Neuronal stem cell (in vitro differentiated cells): ENCODE results near the gene ANKRD13B.

ENCODE experiments used
- DNase-seq: peaks from one replicate; pipeline ENCODE4 v3.0.0-alpha.2; 2013; ENCODE audit warnings: low spot score
- H2AFZ ChIP-seq: one replicate; pipeline ENCODE4 v1.6.1; 2013; ENCODE audit warnings: mild to moderate bottlenecking, low read length, inconsistent platforms
- H2AK5ac ChIP-seq: 2 replicates; pipeline ENCODE4 v1.6.1; 2013; ENCODE audit warnings: low read depth, mild to moderate bottlenecking, inconsistent platforms, low read length, moderate library complexity, mixed read lengths
- H2BK120ac ChIP-seq: 2 replicates; pipeline ENCODE4 v1.6.1; 2013; ENCODE audit warnings: low read depth, mild to moderate bottlenecking, inconsistent platforms, low read length, moderate library complexity, mixed read lengths
- H2BK12ac ChIP-seq: one replicate; pipeline ENCODE4 v1.6.1; 2013; ENCODE audit warnings: low read length, inconsistent platforms
- H2BK15ac ChIP-seq: 2 replicates; pipeline ENCODE4 v1.6.1; 2013; ENCODE audit warnings: mild to moderate bottlenecking, low read length, inconsistent platforms, mixed read lengths
- H2BK5ac ChIP-seq: one replicate; pipeline ENCODE4 v1.6.1; 2013; ENCODE audit warnings: inconsistent platforms, mild to moderate bottlenecking, low read length, moderate library complexity
- H3K14ac ChIP-seq: one replicate; pipeline ENCODE4 v1.6.1; 2013; ENCODE audit warnings: low read length, inconsistent platforms
- H3K18ac ChIP-seq: 2 replicates; pipeline ENCODE4 v1.6.1; 2013; ENCODE audit warnings: low read length, inconsistent platforms
- H3K23ac ChIP-seq: 2 replicates; pipeline ENCODE4 v1.6.1; 2013; ENCODE audit warnings: low read depth, mild to moderate bottlenecking, mixed read lengths, low read length, inconsistent platforms; ENCODE audit not compliant: poor library complexity
- H3K27ac ChIP-seq: replicated peaks from 3 replicates; pipeline ENCODE4 v1.5.1; 2013; ENCODE audit warnings: low read length, inconsistent platforms
- H3K27me3 ChIP-seq, 3 experiments: 2 replicates each; pipeline ENCODE4 v1.6.1; 2013; ENCODE audit warnings: low read length in 3 of 3, mild to moderate bottlenecking in 2 of 3, inconsistent platforms in 1 of 3, low read depth in 1 of 3, mixed read lengths in 1 of 3, moderate library complexity in 1 of 3; ENCODE audit not compliant: control insufficient read depth in 3 of 3, insufficient read depth in 3 of 3
- H3K36me3 ChIP-seq, 2 donors: replicated peaks in 1 of 2; 2 replicates each; pipeline ENCODE4 v1.6.1; 2013; ENCODE audit warnings: low read length in 2 of 2; ENCODE audit not compliant: control insufficient read depth in 2 of 2, insufficient read depth in 2 of 2
- H3K4ac ChIP-seq: 2 replicates; pipeline ENCODE4 v1.6.1; 2013; ENCODE audit warnings: inconsistent platforms, mild to moderate bottlenecking, low read length, moderate library complexity
- H3K4me1 ChIP-seq, 2 donors: 1 replicate in 1 of 2; 2 replicates in 1 of 2; pipeline ENCODE4 v1.6.1; 2013; ENCODE audit warnings: low read length in 2 of 2, low read depth in 1 of 2; ENCODE audit not compliant: control insufficient read depth in 2 of 2, insufficient read depth in 1 of 2
- H3K4me2 ChIP-seq: one replicate; pipeline ENCODE4 v1.6.1; 2013; ENCODE audit warnings: mild to moderate bottlenecking, low read length, inconsistent platforms; ENCODE audit not compliant: insufficient read depth, poor library complexity, severe bottlenecking
- H3K4me3 ChIP-seq, 2 donors: 2 replicates each; pipeline ENCODE4 v1.5.1; 2013; ENCODE audit warnings: low read length in 2 of 2, mild to moderate bottlenecking in 2 of 2, inconsistent platforms in 1 of 2, moderate library complexity in 1 of 2
- H3K79me1 ChIP-seq: one replicate; pipeline ENCODE4 v1.6.1; 2013; ENCODE audit warnings: low read depth, mild to moderate bottlenecking, inconsistent platforms, low read length, moderate library complexity
- H3K9ac ChIP-seq: one replicate; pipeline ENCODE4 v1.6.1; 2013; ENCODE audit warnings: mild to moderate bottlenecking, low read depth, low read length, inconsistent platforms; ENCODE audit not compliant: poor library complexity
- H3K9me3 ChIP-seq, 2 donors: replicated peaks in 1 of 2; 2 replicates each; pipeline versions ENCODE3 to v1.6.1; 2013; ENCODE audit warnings: low read length in 2 of 2, mild to moderate bottlenecking in 2 of 2, inconsistent platforms in 1 of 2, low read depth in 1 of 2, mixed read lengths in 1 of 2, moderate library complexity in 1 of 2; ENCODE audit not compliant: control insufficient read depth in 2 of 2, insufficient read depth in 1 of 2
- H4K8ac ChIP-seq: one replicate; pipeline ENCODE4 v1.6.1; 2013; ENCODE audit warnings: low read depth, mild to moderate bottlenecking, inconsistent platforms, low read length, moderate library complexity
- H4K91ac ChIP-seq: one replicate; pipeline ENCODE4 v1.6.1; 2013; ENCODE audit warnings: low read length, low read depth, mild to moderate bottlenecking, inconsistent platforms; ENCODE audit not compliant: poor library complexity
- WGBS, 2 donors: extraction: QIAGEN DNeasy Blood & Tissue Kit; methylation state at CpG; one replicate each; pipeline ENCODE4 v1.1.7; 2013; ENCODE audit warnings: missing lambda C conversion rate in 2 of 2, mixed read lengths in 1 of 2; ENCODE audit not compliant: insufficient read length in 2 of 2, insufficient replicate concordance in 1 of 2; ENCODE audit errors: extremely low coverage in 2 of 2; 5-methylcytosine and 5-hydroxymethylcytosine counted together

Gene ANKRD13B

DNA sequence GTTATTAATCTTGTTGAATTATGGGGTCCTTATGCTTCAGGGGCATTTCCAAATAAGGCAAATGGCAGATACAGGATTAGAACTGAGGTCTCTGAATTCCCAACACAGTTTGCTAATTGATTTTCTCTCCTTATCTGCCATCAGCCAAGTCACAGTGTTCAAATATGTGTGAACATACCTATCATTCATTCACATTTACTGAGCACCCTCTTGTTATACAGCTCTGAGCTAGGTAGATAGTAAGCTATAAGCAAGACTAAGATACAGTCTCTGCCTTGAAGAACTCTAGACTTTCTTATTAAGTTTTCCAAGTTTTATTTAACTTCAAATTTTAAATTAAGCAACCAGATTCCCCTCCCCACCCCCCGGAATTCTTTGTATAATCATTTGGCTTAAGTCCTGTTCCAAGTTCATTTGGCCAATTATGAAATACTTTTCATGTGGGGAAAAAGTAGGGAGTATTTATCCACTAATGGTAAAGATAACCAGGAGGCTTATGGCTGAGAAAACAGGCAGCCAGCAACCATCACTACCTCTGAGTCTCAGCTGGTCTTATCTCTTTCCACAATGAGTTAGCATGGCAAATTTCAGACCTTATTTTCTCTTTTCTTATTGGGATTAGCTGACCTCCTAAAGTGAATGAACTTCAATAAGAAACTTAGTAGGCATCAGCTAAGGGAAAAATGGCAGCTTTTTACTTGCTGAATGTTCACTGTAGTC, 61.2 kb downstream of the ANKRD13B start:
- H3K27me3 ChIP-seq, result no peaks in the 10 kb centered on the region
- DNase-seq, result no peak
- no CpG with 5 or more reads among the region's 1 CpG for WGBS, 2 donors

GRCh38 chr17:29655323-29655722, 62.4 kb downstream of the ANKRD13B start:
- no peak overlapping the region for H4K91ac ChIP-seq
- H2BK5ac ChIP-seq, result no peak overlapping the region
- no peak overlapping the region for H3K23ac ChIP-seq
- no peak for DNase-seq
- H3K79me1 ChIP-seq, result no peaks in the 10 kb centered on the region
- H4K8ac ChIP-seq, result no peak overlapping the region
- H3K4me3 ChIP-seq, result no peak overlapping the region
- no peaks in the 10 kb centered on the region for H3K4me1 ChIP-seq
- H3K4ac ChIP-seq, result no peak overlapping the region
- no peak overlapping the region for H2BK15ac ChIP-seq
- no peaks in the 10 kb centered on the region for H3K36me3 ChIP-seq
- H3K9me3 ChIP-seq, result no peaks in the 10 kb centered on the region
- H3K4me2 ChIP-seq, result no peak overlapping the region
- no peak overlapping the region for H3K18ac ChIP-seq
- no CpG with 5 or more reads among the region's 6 CpGs for WGBS, 2 donors
- H3K27me3 ChIP-seq, result no peaks in the 10 kb centered on the region
- H3K27ac ChIP-seq, result no peak overlapping the region
- no peak overlapping the region for H2BK120ac ChIP-seq
- H2AFZ ChIP-seq, result no peak overlapping the region
- no peak overlapping the region for H2BK12ac ChIP-seq
- H2AK5ac ChIP-seq, result no peak overlapping the region
- H3K9ac ChIP-seq, result no peak overlapping the region
- no peak overlapping the region for H3K14ac ChIP-seq

More for the DNA sequence above, 61.2 kb downstream of the ANKRD13B start:
- H2BK15ac ChIP-seq, result no peak overlapping the region
- no peak overlapping the region for H3K4ac ChIP-seq
- no peak overlapping the region for H2BK5ac ChIP-seq
- no peak overlapping the region for H2BK12ac ChIP-seq
- no peak overlapping the region for H3K18ac ChIP-seq
- H3K14ac ChIP-seq, result no peak overlapping the region
- H2BK120ac ChIP-seq, result no peak overlapping the region
- H3K4me3 ChIP-seq, result no peak overlapping the region
- no peak overlapping the region for H2AK5ac ChIP-seq
- H3K9me3 ChIP-seq, result no peaks in the 10 kb centered on the region
- H3K23ac ChIP-seq, result no peak overlapping the region
- no peaks in the 10 kb centered on the region for H3K79me1 ChIP-seq
- no peaks in the 10 kb centered on the region for H3K36me3 ChIP-seq
- H3K4me1 ChIP-seq, result no peaks in the 10 kb centered on the region
- no peak overlapping the region for H3K4me2 ChIP-seq
- no peak overlapping the region for H2AFZ ChIP-seq
- no peak overlapping the region for H4K8ac ChIP-seq
- H3K9ac ChIP-seq, result no peak overlapping the region
- no peak overlapping the region for H3K27ac ChIP-seq
- H4K91ac ChIP-seq, result no peak overlapping the region

GRCh38 chr17:29659155-29659554, 66.2 kb downstream of the ANKRD13B start:
- H3K4ac ChIP-seq, result no peak overlapping the region
- no peak overlapping the region for H4K91ac ChIP-seq
- no peak overlapping the region for H4K8ac ChIP-seq
- H2BK5ac ChIP-seq, result no peak overlapping the region
- H3K79me1 ChIP-seq, result no peaks in the 10 kb centered on the region
- no peak overlapping the region for H2AFZ ChIP-seq
- no peak overlapping the region for H3K14ac ChIP-seq
- no peak overlapping the region for H2AK5ac ChIP-seq
- H3K27ac ChIP-seq, result no peak overlapping the region
- H3K27me3 ChIP-seq, result no peaks in the 10 kb centered on the region
- H3K18ac ChIP-seq, result no peak overlapping the region
- no CpG with 5 or more reads among the region's 2 CpGs for WGBS, 2 donors
- H3K9ac ChIP-seq, result no peak overlapping the region
- H2BK12ac ChIP-seq, result no peak overlapping the region
- H3K9me3 ChIP-seq, result no peaks in the 10 kb centered on the region
- H3K4me3 ChIP-seq, result no peak overlapping the region
- H3K36me3 ChIP-seq, result no peaks in the 10 kb centered on the region
- H3K23ac ChIP-seq, result no peak overlapping the region
- peaks cover 0 to 3% of the 10 kb centered on the region in 2 donors for H3K4me1 ChIP-seq
- no peak overlapping the region for H3K4me2 ChIP-seq
- H2BK120ac ChIP-seq, result no peak overlapping the region
- H2BK15ac ChIP-seq, result no peak overlapping the region
- DNase-seq, result no peak

DNA sequence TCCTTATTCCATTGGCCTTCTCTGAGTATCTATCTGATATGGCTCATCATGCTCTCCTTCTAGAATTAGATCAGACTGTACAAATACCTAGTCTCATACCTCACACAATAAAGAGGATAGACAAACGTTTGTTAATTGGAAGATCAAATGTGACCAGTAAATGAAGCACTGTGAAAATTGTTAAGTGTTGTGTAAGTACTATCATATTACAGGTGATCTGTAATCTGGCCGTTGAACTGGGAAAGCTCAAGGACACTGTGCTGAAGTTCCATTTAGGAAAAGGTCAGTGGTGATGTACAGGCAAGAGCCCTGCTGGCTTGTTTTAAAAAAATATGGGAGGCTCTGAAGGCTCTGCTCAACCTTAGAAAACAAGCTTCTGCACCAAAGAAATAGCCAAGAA, 68.3 kb downstream of the ANKRD13B start:
- Histone ChIP-seq H3K4me2 (no peak overlapping the region), H3K4ac (no peak overlapping the region), H3K9me3 (no peaks in the 10 kb centered on the region), H2AFZ (no peak overlapping the region), H3K79me1 (no peaks in the 10 kb centered on the region), H2BK5ac (no peak overlapping the region), H4K91ac (no peak overlapping the region), H4K8ac (no peak overlapping the region), H3K14ac (no peak overlapping the region), H2AK5ac (no peak overlapping the region), H3K27me3 (no peaks in the 10 kb centered on the region), H2BK15ac (no peak overlapping the region), H3K36me3 (peaks cover 0 to 9% of the 10 kb centered on the region in 2 donors), H3K18ac (no peak overlapping the region), H2BK120ac (no peak overlapping the region), H3K4me1 (peaks cover 0 to 3% of the 10 kb centered on the region in 2 donors), H2BK12ac (no peak overlapping the region), H3K4me3 (no peak overlapping the region), H3K9ac (no peak overlapping the region), H3K23ac (no peak overlapping the region), H3K27ac (no peak overlapping the region)
- no peak for DNase-seq
- no CpG with 5 or more reads among the region's 2 CpGs for WGBS, 2 donors
